CD4-positive, alpha-beta T cell treated with Interleukin-12 subunit alpha and Interleukin-12 subunit beta, for 1 hour (primary cell): ENCODE results near the gene PTGES2.
A peak's percentile ranks its signal among the peaks of the same experiment; 100 is the strongest.

Experiments
- DNase-seq: peaks from one replicate; pipeline ENCODE4 v3.0.0-alpha.2; 2020

Gene PTGES2

GRCh38 chr9:128127568-128127989 is at the start of gene PTGES2:
Gene PTGES2 (minus strand): TSS chr9:128127729. CDS start chr9:128127717, 12 bp downstream.
- DNase-seq, result peak; percentile 86

- DNase-seq, result no peak
Measured at GRCh38 chr9:128175726-128176125, 48.2 kb upstream of the PTGES2 start.

- no peak for DNase-seq
Measured at GRCh38 chr9:128175102-128175563, 47.6 kb upstream of the PTGES2 start.

- no peak for DNase-seq
Measured at GRCh38 chr9:128174062-128174461, 46.5 kb upstream of the PTGES2 start.

GRCh38 chr9:128169925-128170324 is 42.4 kb upstream of the PTGES2 start:
- no peak for DNase-seq

GRCh38 chr9:128169492-128169891 is 42.0 kb upstream of the PTGES2 start:
- no peak for DNase-seq

GRCh38 chr9:128168731-128169308 is 41.3 kb upstream of the PTGES2 start:
- no peak for DNase-seq

- no peak for DNase-seq
Measured at GRCh38 chr9:128167209-128167608, 39.7 kb upstream of the PTGES2 start.

- DNase-seq, result no peak
Measured at GRCh38 chr9:128166169-128166568, 38.6 kb upstream of the PTGES2 start.

- DNase-seq, result no peak
Measured at GRCh38 chr9:128164307-128164885, 36.9 kb upstream of the PTGES2 start.

GRCh38 chr9:128163523-128164306 is 36.2 kb upstream of the PTGES2 start:
- no peak for DNase-seq

- no peak for DNase-seq
Measured at GRCh38 chr9:128163027-128163515, 35.5 kb upstream of the PTGES2 start.

GRCh38 chr9:128162215-128163026 is 34.9 kb upstream of the PTGES2 start:
- DNase-seq, result no peak

GRCh38 chr9:128161215-128161902 is 33.8 kb upstream of the PTGES2 start:
- DNase-seq, result no peak

- DNase-seq, result peak; percentile 18
Measured at GRCh38 chr9:128160603-128160987, 33.1 kb upstream of the PTGES2 start.

GRCh38 chr9:128159784-128160602 is 32.5 kb upstream of the PTGES2 start, which contains the start of gene BBLN:
Gene BBLN (plus strand): TSS chr9:128160265. CDS start chr9:128160408, 143 bp downstream.
- peak; percentile 95 for DNase-seq

GRCh38 chr9:128159522-128159783 is 31.9 kb upstream of the PTGES2 start:
- DNase-seq, result peak; percentile 74

GRCh38 chr9:128155736-128156500 is 28.4 kb upstream of the PTGES2 start:
- DNase-seq, result no peak

GRCh38 chr9:128153947-128154695 is 26.6 kb upstream of the PTGES2 start:
- no peak for DNase-seq
